C4-2B (cell line): Measurements from ENCODE around the gene PEX5L.

ENCODE experiments used
- CTCF ChIP-seq: fragments of 450-650 bp; conservative IDR thresholded peaks from 2 replicates; pipeline ENCODE4 v1.5.1; 2017; ENCODE audit warnings: mild to moderate bottlenecking
- ZFX ChIP-seq: fragments of 450-650 bp; IDR thresholded peaks from 2 replicates; pipeline ENCODE4 v1.6.1; 2017

DNA sequence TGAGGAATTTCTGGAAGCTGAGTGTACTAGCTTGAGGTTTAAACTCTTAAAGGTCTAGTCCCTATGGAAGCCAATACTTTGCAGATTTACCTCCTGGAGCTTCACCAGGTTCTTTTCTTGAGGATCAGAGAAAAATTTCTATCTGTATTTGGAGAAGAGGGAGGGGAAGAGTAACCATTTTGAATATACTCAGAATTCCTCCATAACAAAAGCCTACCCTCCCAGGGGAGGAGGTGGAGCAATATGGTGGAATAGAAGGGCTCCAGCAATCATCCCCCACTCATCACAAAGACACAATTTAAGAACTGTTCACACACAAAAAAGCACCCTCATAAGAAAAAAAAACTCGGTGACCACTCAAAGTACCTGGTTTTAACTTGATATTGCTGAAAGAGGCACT, 36.0 kb upstream of the PEX5L start:
- TF ChIP-seq CTCF = no peak
- TF ChIP-seq ZFX = no peak
